OCI-LY7 (cell line): ENCODE measurements around the gene SLC7A7. TPM values are rescaled to one million over a fixed set of nuclear protein-coding genes. Genes with fewer than 3 reads are reported as not detected.

Experiments
- BruUV-seq: library from RNA; stranded (reverse); fragments of 400-500 nt; replicated peaks from 2 replicates; lab custom pipeline; 2021; lab: Mats Ljungman, UMichigan
- CTCF ChIA-PET: fragments of 300-600 bp; sonication (Branson Sonifier 250); formaldehyde crosslinking; loops from one replicate; lab custom pipeline; 2022; ENCODE audit warnings: antibody characterized with exemption; ENCODE audit not compliant: unreplicated experiment; lab: Charles Lee
- POLR2A ChIA-PET: fragments of 300-600 bp; sonication (Branson Sonifier 250); formaldehyde crosslinking; loops from one replicate; lab custom pipeline; 2022; ENCODE audit warnings: antibody characterized with exemption; lab: Charles Lee
- DNase-seq: peaks from one replicate; pipeline ENCODE4 v3.0.0-alpha.2; 2015; ENCODE audit warnings: low spot score
- H2AFZ ChIP-seq: fragments of 200-600 bp; sonication (generic), shearing (Covaris generic); 2 replicates; pipeline ENCODE4 v1.6.1; 2014; ENCODE audit warnings: mild to moderate bottlenecking, antibody characterized with exemption, low read length, moderate library complexity
- H3K27ac ChIP-seq: fragments of 200-600 bp; sonication (generic); 2 replicates; pipeline ENCODE4 v1.5.1; 2014; ENCODE audit warnings: mixed run types, low read depth, mild to moderate bottlenecking, moderate library complexity, low read length, inconsistent platforms; ENCODE audit not compliant: poor library complexity, severe bottlenecking
- H3K36me3 ChIP-seq: fragments of 200-600 bp; sonication (generic); 2 replicates; pipeline ENCODE4 v1.6.1; 2014; ENCODE audit warnings: mild to moderate bottlenecking, antibody characterized with exemption, low read length, moderate library complexity, mixed read lengths; ENCODE audit not compliant: insufficient read depth
- H3K4me1 ChIP-seq: fragments of 200-600 bp; sonication (generic); 2 replicates; pipeline ENCODE4 v1.5.1; 2014; ENCODE audit warnings: mild to moderate bottlenecking, low read length; ENCODE audit not compliant: insufficient read depth, poor library complexity, severe bottlenecking
- H3K4me2 ChIP-seq: fragments of 200-600 bp; sonication (generic); 2 replicates; pipeline ENCODE4 v1.6.1; 2014; ENCODE audit warnings: mild to moderate bottlenecking, low read length
- H3K4me3 ChIP-seq: fragments of 200-600 bp; sonication (generic); 2 replicates; pipeline ENCODE4 v1.5.1; 2014; ENCODE audit warnings: mild to moderate bottlenecking, low read depth, low read length; ENCODE audit not compliant: poor library complexity, severe bottlenecking
- H3K79me2 ChIP-seq: fragments of 200-600 bp; sonication (generic); 2 replicates; pipeline ENCODE4 v1.6.1; 2016; ENCODE audit warnings: low read depth, mild to moderate bottlenecking, low read length, moderate library complexity, mixed read lengths; ENCODE audit not compliant: insufficient read depth
- H3K9me2 ChIP-seq: fragments of 200-600 bp; sonication (generic); 2 replicates; pipeline ENCODE4 v1.6.1; 2016; ENCODE audit warnings: mild to moderate bottlenecking, low read length, mixed read lengths; ENCODE audit not compliant: insufficient read depth
- H3K9me3 ChIP-seq: fragments of 200-600 bp; sonication (generic); 2 replicates; pipeline ENCODE4 v1.6.1; 2014; ENCODE audit warnings: mild to moderate bottlenecking, mixed run types, low read length, mixed read lengths
- H4K20me1 ChIP-seq: fragments of 200-600 bp; sonication (generic); 2 replicates; pipeline ENCODE4 v1.6.1; 2014; ENCODE audit warnings: mild to moderate bottlenecking, antibody characterized with exemption, low read length, moderate library complexity, mixed read lengths; ENCODE audit not compliant: insufficient read depth
- CTCF ChIP-seq: fragments of 200-600 bp; sonication (generic); conservative IDR thresholded peaks from 2 replicates; pipeline ENCODE4 v1.5.1; 2014; ENCODE audit warnings: mild to moderate bottlenecking, antibody characterized with exemption, low read length, moderate library complexity, mixed read lengths
- EZH2phosphoT487 ChIP-seq: fragments of 200-600 bp; sonication (generic); IDR thresholded peaks from 2 replicates; pipeline ENCODE4 v1.6.1; 2018; ENCODE audit warnings: low read depth, borderline replicate concordance, mild to moderate bottlenecking, mixed run types, antibody characterized with exemption, low read length, moderate library complexity, mixed read lengths
- intact Hi-C: fragments of 100-400 bp; cut with micrococcal nuclease; formaldehyde crosslinking; loops from one replicate; pipeline ENCODE4 v1.10.0; 2022; ENCODE audit not compliant: unreplicated experiment
- total RNA-seq, 2 experiments: library from RNA; depleted of rRNA in 1 of 2; stranded (reverse); fragments of >200 nt in 1 of 2; shearing (Covaris generic) in 1 of 2; gene quantifications; 2 replicates each; pipeline ENCODE4 v1.2.3, GENCODE V29; 2014 to 2022

SLC7A7 gene
- total RNA-seq, 2 experiments from 2014 or later = 30.6 to 59.2 TPM

- Histone ChIP-seq H3K27ac (peak overlapping the region; percentile 68), H3K79me2 (peaks cover 69% of the 10 kb centered on the region), H4K20me1 (no peaks in the 10 kb centered on the region), H2AFZ (no peak overlapping the region), H3K4me3 (peak overlapping the region; percentile 67), H3K9me3 (no peaks in the 10 kb centered on the region), H3K9me2 (no peaks in the 10 kb centered on the region), H3K4me2 (peak overlapping the region; percentile 85), H3K36me3 (peaks cover 24% of the 10 kb centered on the region), H3K4me1 (peaks cover 76% of the 10 kb centered on the region)
- no peak for DNase-seq
- CTCF ChIA-PET = interaction anchor here (0.7 kb wide), 1 partner anchor 243 kb away, joined by 3 read pairs; no protein-coding TSS in a partner anchor
- intact Hi-C loops = loop anchor here (5.0 kb wide), 1 partner anchor 74 kb away; no protein-coding TSS in a partner anchor
- no peak for TF ChIP-seq EZH2phosphoT487
- no peak for TF ChIP-seq CTCF
- POLR2A ChIA-PET = interaction anchor here (0.7 to 5.3 kb wide), 15 partner anchors 9 to 282 kb away, joined by 3 to 37 read pairs (median 4); partner anchors contain the start of gene OXA1L
- BruUV-seq = no TSS peak
These were observed 2.1 kb downstream of the SLC7A7 start for GRCh38 chr14:22813145-22813544.

GRCh38 chr14:22812744-22813143, 2.5 kb downstream of the SLC7A7 start:
- peak; percentile 73 for TF ChIP-seq CTCF
- TF ChIP-seq EZH2phosphoT487 = no peak
- Histone ChIP-seq H4K20me1 (no peaks in the 10 kb centered on the region), H3K4me3 (peak overlapping the region; percentile 67), H3K9me2 (no peaks in the 10 kb centered on the region), H3K9me3 (no peaks in the 10 kb centered on the region), H3K79me2 (peaks cover 73% of the 10 kb centered on the region), H3K4me1 (peaks cover 76% of the 10 kb centered on the region), H3K27ac (peak overlapping the region; percentile 68), H3K4me2 (peak overlapping the region; percentile 85), H3K36me3 (peaks cover 26% of the 10 kb centered on the region), H2AFZ (no peak overlapping the region)
- intact Hi-C loops = loop anchor here (5.0 kb wide), 1 partner anchor 75 kb away; no protein-coding TSS in a partner anchor
- ChIA-PET CTCF (interaction anchor here (0.7 kb wide), 1 partner anchor 243 kb away, joined by 3 read pairs; no protein-coding TSS in a partner anchor), POLR2A (interaction anchor here (0.7 to 5.3 kb wide), 16 partner anchors 9 to 281 kb away, joined by 3 to 37 read pairs (median 4); partner anchors contain the start of gene OXA1L)
- no TSS peak for BruUV-seq
- DNase-seq = peak; percentile 71

GRCh38 chr14:22811722-22812121, 3.5 kb downstream of the SLC7A7 start:
- peak overlapping the region; percentile 67 for H3K4me3 ChIP-seq

More at GRCh38 chr14:22811722-22812121, 3.5 kb downstream of the SLC7A7 start:
- peak; percentile 69 for DNase-seq
- peak overlapping the region; percentile 85 for H3K4me2 ChIP-seq
- ChIA-PET CTCF (interaction anchor here (1.8 kb wide), 1 partner anchor 11 kb away, joined by 9 read pairs; no protein-coding TSS in a partner anchor), POLR2A (interaction anchor here (0.6 to 5.3 kb wide), 11 partner anchors 8 to 115 kb away, joined by 3 to 37 read pairs (median 6); no protein-coding TSS in a partner anchor)
- TF ChIP-seq CTCF (no peak), EZH2phosphoT487 (no peak)
- H3K27ac ChIP-seq = peak overlapping the region; percentile 68
- no peak overlapping the region; the same call in 1 of the 2 replicates for H2AFZ ChIP-seq
- H3K79me2 ChIP-seq = peaks cover 82% of the 10 kb centered on the region
- peaks cover 81% of the 10 kb centered on the region for H3K4me1 ChIP-seq
- peaks cover 31% of the 10 kb centered on the region for H3K36me3 ChIP-seq
- intact Hi-C loops = loop anchor here (5.0 kb wide), 1 partner anchor 76 kb away; no protein-coding TSS in a partner anchor
- no peaks in the 10 kb centered on the region for H3K9me3 ChIP-seq
- H3K9me2 ChIP-seq = no peaks in the 10 kb centered on the region
- BruUV-seq = no TSS peak
- H4K20me1 ChIP-seq = no peaks in the 10 kb centered on the region
